Psoas muscle (tissue), 8 donors: ENCODE measurements around the gene NDUFS1. TPM values are rescaled to one million over a fixed set of nuclear protein-coding genes. Genes with fewer than 3 reads are reported as not detected.
"Not testable (repeated sequence)": the region's sequence is repeated elsewhere in the genome, so short reads cannot be mapped to it uniquely, and the experiment has no call there.

ENCODE experiments used
- ATAC-seq, 4 donors: fragments of 200-7000 bp; cut with Tn5 transposase; one replicate each; pipeline ENCODE4 v1.9.1; 2020; ENCODE audit warnings: moderate library complexity in 3 of 4, mild to moderate bottlenecking in 2 of 4
- DNase-seq, 2 donors: peaks; one replicate each; pipeline ENCODE4 v3.0.0-alpha.2; 2020
- H3K27ac ChIP-seq: fragments of 200-600 bp; one replicate; pipeline ENCODE4 v1.8.0; 2022
- H3K27me3 ChIP-seq, 3 donors: fragments of 200-600 bp in 1 of 3; one replicate each; pipeline versions ENCODE4 v1.6.1 to v1.8.0; 2013 to 2022; ENCODE audit warnings: low read length in 2 of 3, mild to moderate bottlenecking in 2 of 3, moderate library complexity in 1 of 3; ENCODE audit not compliant: insufficient read depth in 3 of 3
- H3K36me3 ChIP-seq, 2 donors: fragments of 200-600 bp in 1 of 2; one replicate each; pipeline versions ENCODE4 v1.6.1 to v1.8.0; 2013 to 2022; ENCODE audit warnings: low read depth in 1 of 2, mild to moderate bottlenecking in 1 of 2, moderate library complexity in 1 of 2; ENCODE audit not compliant: insufficient read depth in 1 of 2
- H3K4me1 ChIP-seq: fragments of 200-600 bp; one replicate; pipeline ENCODE4 v1.8.0; 2022
- H3K4me3 ChIP-seq: fragments of 200-600 bp; one replicate; pipeline ENCODE4 v1.8.0; 2022; ENCODE audit warnings: mild to moderate bottlenecking
- H3K9me3 ChIP-seq: fragments of 200-600 bp; one replicate; pipeline ENCODE4 v1.8.0; 2022
- WGBS, 3 donors: extraction: QIAGEN DNeasy Blood & Tissue Kit; methylation state at CpG; one replicate each; pipeline versions ENCODE4 v1.1.6 to v1.1.7; 2013; 5-methylcytosine and 5-hydroxymethylcytosine counted together
- intact Hi-C, 2 donors: fragments of 100-400 bp; cut with DNase I; formaldehyde crosslinking; loops; one replicate each; pipeline versions ENCODE4 v1.11.0 to v1.14.2; 2022
- polyA plus RNA-seq, 3 donors: library from polyadenylated mRNA; stranded (reverse); fragments of 200-250 nt; gene quantifications; one replicate each; pipeline ENCODE4 v1.2.3, GENCODE V29; 2013
- total RNA-seq, 4 donors: library from RNA; stranded (reverse); fragmentation: NEBNext Ultra II Directional in 2 of 4; extraction: Animal tissue kit (Norgen Biotek cat#: 25700) in 2 of 4; gene quantifications; one replicate each; pipeline versions ENCODE4 v1.2.1 to v1.2.4, GENCODE V29; 2021 to 2023
- TF ChIP-seq, protein P1 (sequence below): fragments of 200-600 bp; IDR thresholded peaks from one replicate; pipeline ENCODE4 v1.8.0; 2022; ENCODE audit warnings: antibody characterized with exemption
- donor health status: healthy with polysubstance abuse.
- donor health status: DM: no; HTN: no; CAD: no; lungs with moderate emphysema.
- donor health status: Bipolar disorder and iron deficiency.
- donor health status: healthy.
- donor health status: DM: yes; HTN: yes; CAD: no.
- donor health status: DM: no; HTN: no; CAD: no.
- donor health status: DM: no; HTN: no; CAD: no.
- donor health status: DM: yes; HTN: yes; CAD: no.

Gene NDUFS1
- total and polyA plus RNA-seq, 7 donors: 117 to 420 (median 231) TPM

DNA sequence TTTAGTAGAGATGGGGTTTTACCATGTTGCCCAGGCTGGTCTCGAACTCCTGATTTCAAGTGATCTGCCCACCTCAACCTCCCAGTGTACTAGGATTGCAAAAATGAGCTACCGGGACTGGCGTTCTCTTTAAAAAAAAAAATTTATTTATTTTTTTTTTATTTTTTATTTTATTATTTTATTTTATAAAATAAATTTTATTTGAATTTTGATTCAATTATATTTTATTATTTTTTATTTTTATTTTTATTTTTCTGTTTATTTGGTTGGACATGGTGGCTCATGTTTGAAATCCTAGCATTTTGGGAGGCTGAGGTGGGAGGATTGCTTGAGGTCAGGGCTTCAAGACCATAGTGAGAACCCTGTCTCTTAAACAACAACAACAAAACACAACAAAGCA is 32.9 kb upstream of the NDUFS1 start:
- ATAC-seq (no peak), DNase-seq (no peak)
- TF ChIP-seq, protein P1, sequence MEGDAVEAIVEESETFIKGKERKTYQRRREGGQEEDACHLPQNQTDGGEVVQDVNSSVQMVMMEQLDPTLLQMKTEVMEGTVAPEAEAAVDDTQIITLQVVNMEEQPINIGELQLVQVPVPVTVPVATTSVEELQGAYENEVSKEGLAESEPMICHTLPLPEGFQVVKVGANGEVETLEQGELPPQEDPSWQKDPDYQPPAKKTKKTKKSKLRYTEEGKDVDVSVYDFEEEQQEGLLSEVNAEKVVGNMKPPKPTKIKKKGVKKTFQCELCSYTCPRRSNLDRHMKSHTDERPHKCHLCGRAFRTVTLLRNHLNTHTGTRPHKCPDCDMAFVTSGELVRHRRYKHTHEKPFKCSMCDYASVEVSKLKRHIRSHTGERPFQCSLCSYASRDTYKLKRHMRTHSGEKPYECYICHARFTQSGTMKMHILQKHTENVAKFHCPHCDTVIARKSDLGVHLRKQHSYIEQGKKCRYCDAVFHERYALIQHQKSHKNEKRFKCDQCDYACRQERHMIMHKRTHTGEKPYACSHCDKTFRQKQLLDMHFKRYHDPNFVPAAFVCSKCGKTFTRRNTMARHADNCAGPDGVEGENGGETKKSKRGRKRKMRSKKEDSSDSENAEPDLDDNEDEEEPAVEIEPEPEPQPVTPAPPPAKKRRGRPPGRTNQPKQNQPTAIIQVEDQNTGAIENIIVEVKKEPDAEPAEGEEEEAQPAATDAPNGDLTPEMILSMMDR: no peak
- H3K4me1 ChIP-seq: no peaks in the 10 kb centered on the region
- no peak overlapping the region for H3K4me3 ChIP-seq
- no peak overlapping the region for H3K27ac ChIP-seq
- H3K27me3 ChIP-seq: no peaks in the 10 kb centered on the region
- H3K36me3 ChIP-seq: no peaks in the 10 kb centered on the region
- 95% methylated on average over 3 of the region's 3 CpGs for WGBS, 3 donors
- H3K9me3 ChIP-seq: no peaks in the 10 kb centered on the region
- intact Hi-C loops: no loop called here

DNA sequence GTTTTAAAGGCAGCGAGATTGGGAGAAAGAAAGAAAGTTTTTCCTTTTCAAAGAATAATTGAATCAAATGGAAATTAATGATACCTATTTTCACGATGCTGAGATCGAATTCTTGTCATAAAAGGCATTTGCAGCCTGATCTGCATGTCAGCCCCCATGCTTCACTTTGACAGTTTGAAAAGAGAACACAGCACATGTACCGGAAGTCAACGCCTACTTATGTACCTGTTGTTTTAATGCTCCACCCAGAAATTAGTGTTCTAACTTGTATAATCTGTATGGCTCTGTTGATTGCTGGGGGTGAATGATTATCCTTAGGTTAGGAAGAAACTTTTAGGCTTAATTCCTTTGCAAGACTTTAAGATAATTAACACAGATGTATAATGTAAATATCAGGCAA is 31.4 kb upstream of the NDUFS1 start:
- H3K4me1 ChIP-seq: no peaks in the 10 kb centered on the region
- H3K36me3 ChIP-seq: no peaks in the 10 kb centered on the region
- no peak overlapping the region for H3K4me3 ChIP-seq
- ATAC-seq (no peak), DNase-seq (no peak)
- 89 to 93% (median 92%) methylated on average over 5 of the region's 5 CpGs for WGBS, 3 donors
- TF ChIP-seq, protein P1: no peak
- H3K27me3 ChIP-seq: no peaks in the 10 kb centered on the region
- H3K27ac ChIP-seq: no peak overlapping the region
- intact Hi-C loops: no loop called here
- H3K9me3 ChIP-seq: no peaks in the 10 kb centered on the region

DNA sequence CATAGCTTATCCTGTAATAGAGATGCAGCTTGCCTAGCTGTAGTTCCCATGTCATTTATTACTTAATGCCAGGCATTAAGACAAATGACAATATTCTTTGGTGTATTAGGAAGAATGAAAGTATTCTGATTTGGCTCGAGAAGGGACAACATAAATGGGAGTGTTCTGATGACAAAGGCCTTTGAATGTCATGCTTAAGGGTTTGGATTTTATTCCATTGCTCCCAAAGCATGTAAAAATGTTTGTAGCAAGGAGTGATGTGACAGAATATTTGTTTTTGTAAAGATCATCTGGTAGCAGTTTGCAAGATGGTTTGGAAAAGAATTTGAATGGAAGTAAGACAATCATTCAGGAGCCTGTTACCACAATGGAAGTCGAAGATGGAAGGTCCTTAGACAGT is 30.9 kb upstream of the NDUFS1 start:
- no peaks in the 10 kb centered on the region for H3K9me3 ChIP-seq
- TF ChIP-seq, protein P1: no peak
- no peak overlapping the region for H3K27ac ChIP-seq
- intact Hi-C loops: no loop called here
- no peak overlapping the region for H3K4me3 ChIP-seq
- no peak for ATAC-seq
- H3K36me3 ChIP-seq: no peaks in the 10 kb centered on the region
- 62 to 82% (median 67%) methylated on average over 2 of the region's 2 CpGs for WGBS, 3 donors
- no peaks in the 10 kb centered on the region for H3K27me3 ChIP-seq
- no peaks in the 10 kb centered on the region for H3K4me1 ChIP-seq
- no peak for DNase-seq

DNA sequence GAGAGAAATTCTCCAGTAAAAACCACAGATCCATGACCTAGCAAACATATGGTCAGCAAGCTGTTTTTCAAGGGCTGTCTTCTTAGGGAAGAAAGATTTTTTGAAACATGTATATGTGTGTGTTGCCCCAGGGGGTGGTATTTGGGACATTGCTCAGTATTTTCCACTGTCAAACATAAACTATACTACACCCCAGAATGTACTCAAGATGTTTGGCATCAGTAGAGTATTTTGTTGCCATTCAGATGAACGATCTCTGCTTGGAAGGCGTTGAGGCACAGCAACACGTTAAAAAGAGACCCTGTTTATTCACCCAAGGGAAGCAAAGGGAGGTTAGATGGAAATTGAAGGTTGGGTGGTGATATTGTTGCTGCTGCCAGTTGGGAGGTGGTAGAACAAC is 30.4 kb upstream of the NDUFS1 start:
- no peaks in the 10 kb centered on the region for H3K36me3 ChIP-seq
- H3K9me3 ChIP-seq: no peaks in the 10 kb centered on the region
- no peak overlapping the region for H3K27ac ChIP-seq
- TF ChIP-seq, protein P1: no peak
- no peaks in the 10 kb centered on the region for H3K27me3 ChIP-seq
- ATAC-seq: no peak
- H3K4me3 ChIP-seq: no peak overlapping the region
- DNase-seq: no peak
- 65 to 68% (median 66%) methylated on average over 3 of the region's 3 CpGs for WGBS, 3 donors
- intact Hi-C loops: no loop called here
- H3K4me1 ChIP-seq: no peaks in the 10 kb centered on the region

DNA sequence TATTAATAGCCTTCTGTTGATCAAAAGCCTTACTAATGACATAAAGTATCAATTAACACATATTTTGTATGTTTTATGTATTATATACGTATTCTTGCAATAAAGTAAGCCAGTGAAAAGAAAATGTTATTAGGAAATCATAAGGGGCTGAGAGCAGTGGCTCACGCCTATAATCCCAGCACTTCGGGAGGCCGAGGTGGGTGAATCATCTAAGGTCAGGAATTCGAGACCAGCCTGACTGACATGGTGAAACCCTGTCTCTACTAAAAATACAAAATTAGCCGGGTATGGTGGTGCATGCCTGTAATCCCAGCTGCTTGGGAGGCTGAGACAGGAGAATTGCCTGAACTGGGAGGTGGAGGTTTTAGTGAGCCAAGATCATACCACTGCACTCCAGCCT is 22.3 kb upstream of the NDUFS1 start:
- H3K27ac ChIP-seq, intact Hi-C loops, H3K4me3 ChIP-seq, H3K36me3 ChIP-seq, ATAC-seq, H3K4me1 ChIP-seq, H3K27me3 ChIP-seq, DNase-seq, H3K9me3 ChIP-seq: not testable (repeated sequence)
- 81 to 85% (median 85%) methylated on average over 6 of the region's 6 CpGs for WGBS, 3 donors
